ENCODE results near the gene IKZF1.

The IKZF1 gene

DNA sequence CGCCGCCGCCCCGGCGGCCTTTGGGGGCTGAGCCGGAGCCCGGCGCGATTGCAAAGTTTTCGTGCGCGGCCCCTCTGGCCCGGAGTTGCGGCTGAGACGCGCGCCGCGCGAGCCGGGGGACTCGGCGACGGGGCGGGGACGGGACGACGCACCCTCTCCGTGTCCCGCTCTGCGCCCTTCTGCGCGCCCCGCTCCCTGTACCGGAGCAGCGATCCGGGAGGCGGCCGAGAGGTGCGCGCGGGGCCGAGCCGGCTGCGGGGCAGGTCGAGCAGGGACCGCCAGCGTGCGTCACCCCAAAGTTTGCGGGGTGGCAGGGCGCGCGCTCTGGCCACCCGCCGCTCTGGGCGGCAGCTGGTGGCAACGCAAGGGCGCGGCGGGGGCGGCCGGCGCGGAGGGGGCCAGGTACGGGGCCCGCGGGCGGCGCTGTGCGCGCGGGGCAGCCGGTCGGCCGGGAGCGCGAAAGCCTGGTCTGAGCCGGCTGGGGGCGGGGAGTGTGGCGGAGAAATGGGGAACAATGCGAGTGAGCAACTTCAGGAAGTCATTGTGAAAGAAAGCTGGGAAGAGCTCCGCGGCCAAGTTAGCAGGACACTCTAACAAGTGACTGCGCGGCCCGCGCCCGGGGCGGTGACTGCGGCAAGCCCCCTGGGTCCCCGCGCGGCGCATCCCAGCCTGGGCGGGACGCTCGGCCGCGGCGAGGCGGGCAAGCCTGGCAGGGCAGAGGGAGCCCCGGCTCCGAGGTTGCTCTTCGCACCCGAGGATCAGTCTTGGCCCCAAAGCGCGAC lies at the start of gene IKZF1:
Gene IKZF1 (plus strand): TSS at position 588 of the 782 bp plus-strand sequence. CDS start 14,346 bp downstream, outside the sequence.
- Histone ChIP-seq H3K27ac (ENCODE audit: low read depth, low read length) (no peak within 1 kb of the TSS), H3K9ac (ENCODE audit: low read length) (no peak within 1 kb of the TSS), H3K4me3 (ENCODE audit: low read length) (peak within 1 kb of the TSS; percentile 54), H3K27me3 (ENCODE audit: control insufficient read depth, insufficient read depth, low read length) (peaks cover 8% of the 10 kb centered on the region), H3K4me1 (ENCODE audit: control insufficient read depth, insufficient read depth, low read length) (no peaks in the 10 kb centered on the region), H3K36me3 (ENCODE audit: control insufficient read depth, insufficient read depth, low read length) (no peaks in the 10 kb centered on the region)

DNA sequence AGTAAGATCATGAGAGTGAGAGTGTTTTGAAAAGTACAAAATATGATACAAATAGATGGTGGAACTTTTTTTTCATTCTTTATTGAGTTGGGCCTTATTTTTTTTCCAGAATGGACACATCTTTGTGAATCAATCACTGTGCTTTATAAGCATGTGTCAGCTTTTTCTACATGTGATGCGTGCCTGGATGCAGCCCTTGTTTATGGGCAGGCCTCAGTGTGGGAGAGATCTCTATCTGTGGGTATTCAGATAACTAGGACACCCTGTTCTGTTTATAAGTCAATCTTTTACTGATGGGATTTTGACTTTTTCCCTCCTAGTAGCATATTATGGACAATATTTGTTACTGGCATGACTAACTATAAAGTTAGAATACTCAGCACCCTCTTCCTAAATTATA lies 42.9 kb upstream of the IKZF1 start:
- H3K27ac ChIP-seq (ENCODE audit: low read depth, low read length): no peak overlapping the region
- no peak overlapping the region for H3K9ac ChIP-seq (ENCODE audit: low read length)
- H3K4me1 ChIP-seq (ENCODE audit: control insufficient read depth, insufficient read depth, low read length): no peaks in the 10 kb centered on the region
- no peaks in the 10 kb centered on the region for H3K27me3 ChIP-seq (ENCODE audit: control insufficient read depth, insufficient read depth, low read length)
- no peaks in the 10 kb centered on the region for H3K36me3 ChIP-seq (ENCODE audit: control insufficient read depth, insufficient read depth, low read length)
- H3K4me3 ChIP-seq (ENCODE audit: low read length): no peak overlapping the region

DNA sequence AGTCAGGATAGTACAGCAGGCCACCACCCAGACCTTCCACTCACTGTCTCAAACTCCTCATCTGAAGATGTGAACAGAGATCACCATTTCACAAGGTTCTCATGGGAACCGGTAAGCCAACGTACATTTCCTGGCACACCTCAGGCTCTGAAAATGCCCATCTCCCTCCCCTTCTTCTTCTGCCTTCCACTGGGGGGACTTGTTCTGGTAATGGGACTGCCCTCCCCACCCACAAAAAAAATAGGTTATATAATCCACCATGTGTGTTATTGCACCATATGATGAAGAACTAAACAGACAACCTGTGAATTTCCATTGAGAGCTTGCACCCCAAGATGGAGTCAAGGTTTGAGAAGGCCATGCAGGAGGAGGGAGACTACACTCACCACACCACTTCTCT lies 42.1 kb upstream of the IKZF1 start:
- Histone ChIP-seq H3K9ac (ENCODE audit: low read length) (no peak overlapping the region), H3K27me3 (ENCODE audit: control insufficient read depth, insufficient read depth, low read length) (no peaks in the 10 kb centered on the region), H3K4me3 (ENCODE audit: low read length) (no peak overlapping the region), H3K4me1 (ENCODE audit: control insufficient read depth, insufficient read depth, low read length) (no peaks in the 10 kb centered on the region), H3K36me3 (ENCODE audit: control insufficient read depth, insufficient read depth, low read length) (no peaks in the 10 kb centered on the region), H3K27ac (ENCODE audit: low read depth, low read length) (no peak overlapping the region)

DNA sequence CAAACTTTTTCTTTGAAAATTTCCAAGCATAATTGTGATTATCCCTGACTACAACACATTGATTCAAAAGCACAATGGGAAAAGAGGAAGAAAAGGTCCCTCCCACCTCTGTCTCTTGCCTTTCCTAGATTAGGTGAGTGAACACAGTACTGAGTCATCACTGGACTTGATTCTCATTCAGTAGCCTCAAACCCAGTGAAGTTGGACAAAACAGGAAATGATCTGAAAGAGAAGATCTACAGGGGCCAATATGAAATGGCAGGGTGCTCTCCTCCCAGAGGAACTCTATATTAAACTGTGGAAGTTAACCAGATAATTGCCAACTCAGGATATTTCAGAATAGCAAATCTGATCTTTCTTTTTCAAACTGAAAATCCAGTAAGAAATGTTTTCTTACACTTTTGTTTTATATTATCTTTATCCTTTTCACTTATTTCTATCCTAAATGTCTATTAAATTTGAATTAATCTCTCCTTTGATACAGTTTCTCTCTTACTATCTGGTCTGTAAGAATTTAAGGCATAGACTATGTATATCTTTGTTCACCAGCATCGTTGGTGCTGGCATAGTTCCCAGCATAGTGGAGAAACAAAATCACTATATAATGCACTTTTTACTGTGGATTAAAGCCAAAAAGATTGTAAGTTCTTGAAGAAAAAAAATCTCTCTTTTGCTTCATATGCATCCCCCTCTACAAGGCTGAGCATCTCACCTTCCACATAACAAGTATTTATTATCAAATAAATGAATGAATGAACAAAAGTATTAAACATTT lies 41.4 kb upstream of the IKZF1 start:
- no peaks in the 10 kb centered on the region for H3K27me3 ChIP-seq (ENCODE audit: control insufficient read depth, insufficient read depth, low read length)
- H3K4me1 ChIP-seq (ENCODE audit: control insufficient read depth, insufficient read depth, low read length): no peaks in the 10 kb centered on the region
- no peak overlapping the region for H3K27ac ChIP-seq (ENCODE audit: low read depth, low read length)
- no peaks in the 10 kb centered on the region for H3K36me3 ChIP-seq (ENCODE audit: control insufficient read depth, insufficient read depth, low read length)
- H3K4me3 ChIP-seq (ENCODE audit: low read length): no peak overlapping the region
- no peak overlapping the region for H3K9ac ChIP-seq (ENCODE audit: low read length)

DNA sequence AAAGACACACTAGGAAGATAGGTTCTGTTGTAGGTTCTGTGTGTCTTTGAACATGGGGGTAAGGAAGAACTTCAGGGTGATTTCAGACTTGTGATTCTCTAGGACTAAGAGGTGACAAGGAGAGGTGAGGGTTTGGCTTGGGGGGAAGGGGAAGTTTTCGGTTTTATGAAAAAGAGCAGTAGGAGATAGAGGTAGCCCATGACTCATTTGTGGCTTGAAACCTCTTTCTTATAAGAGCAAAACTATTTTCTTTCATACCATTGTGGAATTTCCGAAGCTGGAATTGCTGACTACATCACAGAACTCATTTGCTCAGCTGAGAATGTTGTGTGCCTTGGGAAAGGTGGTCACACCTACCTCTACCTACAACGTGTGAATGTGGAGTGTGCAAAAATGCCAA lies 39.6 kb upstream of the IKZF1 start:
- no peak overlapping the region for H3K27ac ChIP-seq (ENCODE audit: low read depth, low read length)
- no peaks in the 10 kb centered on the region for H3K4me1 ChIP-seq (ENCODE audit: control insufficient read depth, insufficient read depth, low read length)
- no peaks in the 10 kb centered on the region for H3K36me3 ChIP-seq (ENCODE audit: control insufficient read depth, insufficient read depth, low read length)

DNA sequence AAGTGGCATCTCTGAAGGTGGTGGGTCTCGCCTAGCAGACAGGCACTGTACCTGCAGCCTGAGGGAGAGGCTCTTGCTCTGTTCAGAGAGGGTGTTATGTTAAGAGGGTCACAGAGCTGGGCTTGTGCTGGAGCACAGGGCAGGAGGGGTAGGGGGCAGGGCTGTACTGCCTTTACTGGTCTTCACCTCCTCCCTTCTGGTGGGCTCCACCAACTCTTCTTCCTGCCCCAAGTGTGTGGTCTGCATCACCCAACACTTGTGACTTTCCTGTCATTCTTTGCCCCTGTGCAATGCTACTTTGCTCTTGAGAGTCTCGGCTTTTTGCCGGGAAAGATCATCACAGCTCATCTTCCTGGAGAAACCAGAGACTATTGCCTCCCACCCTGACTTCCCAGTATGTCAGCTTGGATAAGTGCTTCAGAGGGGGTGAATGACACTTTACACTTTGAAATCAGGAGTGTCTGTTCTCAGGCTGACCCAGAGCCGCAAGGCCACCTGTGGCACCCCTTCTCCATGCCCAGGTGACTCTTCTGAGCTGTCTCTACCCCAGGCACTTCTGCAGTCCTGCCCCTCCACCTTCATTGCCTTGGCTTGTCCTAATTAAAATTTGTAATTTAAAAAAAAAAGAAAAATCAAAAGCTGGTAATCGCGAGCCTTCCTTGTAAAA lies 38.4 kb upstream of the IKZF1 start:
- H3K4me1 ChIP-seq (ENCODE audit: control insufficient read depth, insufficient read depth, low read length): no peaks in the 10 kb centered on the region
- H3K27me3 ChIP-seq (ENCODE audit: control insufficient read depth, insufficient read depth, low read length): no peaks in the 10 kb centered on the region
- H3K27ac ChIP-seq (ENCODE audit: low read depth, low read length): no peak overlapping the region
- no peaks in the 10 kb centered on the region for H3K36me3 ChIP-seq (ENCODE audit: control insufficient read depth, insufficient read depth, low read length)
- no peak overlapping the region for H3K4me3 ChIP-seq (ENCODE audit: low read length)
- no peak overlapping the region for H3K9ac ChIP-seq (ENCODE audit: low read length)

More for the DNA sequence above, 39.6 kb upstream of the IKZF1 start:
- H3K4me3 ChIP-seq (ENCODE audit: low read length): no peak overlapping the region
- H3K27me3 ChIP-seq (ENCODE audit: control insufficient read depth, insufficient read depth, low read length): no peaks in the 10 kb centered on the region
- no peak overlapping the region for H3K9ac ChIP-seq (ENCODE audit: low read length)

DNA sequence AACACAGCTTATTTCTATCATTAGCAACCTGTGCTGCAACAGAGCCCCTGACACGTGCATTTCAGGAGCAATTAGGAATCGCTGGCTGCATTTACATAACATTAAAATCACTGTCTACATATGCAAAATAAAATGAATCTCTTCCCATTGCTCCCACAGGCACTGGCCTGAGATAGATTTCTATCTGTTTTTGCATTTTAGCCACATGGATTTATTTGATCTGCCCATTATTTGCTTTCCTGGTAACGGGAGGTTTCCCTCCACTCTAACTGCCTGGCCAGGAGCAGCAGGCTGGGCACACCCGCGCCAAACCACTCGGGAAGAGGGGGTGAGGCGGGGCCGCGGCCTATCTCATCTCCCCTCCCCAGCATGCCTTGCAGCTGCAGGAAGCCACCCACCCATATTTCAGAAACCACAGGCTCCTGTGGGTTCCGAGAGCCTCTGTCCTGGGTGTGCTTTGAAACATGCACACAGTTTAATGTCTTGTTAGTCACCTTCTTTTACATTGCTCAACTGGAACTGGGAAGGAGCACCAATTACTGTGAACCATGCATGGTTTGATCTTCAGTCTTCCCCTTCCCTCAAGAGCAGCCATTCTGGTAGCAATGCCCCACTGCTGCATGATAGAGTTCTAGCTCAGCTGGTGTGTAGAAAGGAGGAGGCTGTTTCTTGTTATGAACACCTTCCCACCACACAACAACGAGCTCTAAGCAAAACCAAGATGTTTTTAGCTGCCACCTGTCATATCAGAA lies 37.7 kb upstream of the IKZF1 start:
- Histone ChIP-seq H3K27me3 (ENCODE audit: control insufficient read depth, insufficient read depth, low read length) (no peaks in the 10 kb centered on the region), H3K36me3 (ENCODE audit: control insufficient read depth, insufficient read depth, low read length) (no peaks in the 10 kb centered on the region), H3K27ac (ENCODE audit: low read depth, low read length) (no peak overlapping the region), H3K9ac (ENCODE audit: low read length) (no peak overlapping the region), H3K4me3 (ENCODE audit: low read length) (no peak overlapping the region), H3K4me1 (ENCODE audit: control insufficient read depth, insufficient read depth, low read length) (no peaks in the 10 kb centered on the region)

DNA sequence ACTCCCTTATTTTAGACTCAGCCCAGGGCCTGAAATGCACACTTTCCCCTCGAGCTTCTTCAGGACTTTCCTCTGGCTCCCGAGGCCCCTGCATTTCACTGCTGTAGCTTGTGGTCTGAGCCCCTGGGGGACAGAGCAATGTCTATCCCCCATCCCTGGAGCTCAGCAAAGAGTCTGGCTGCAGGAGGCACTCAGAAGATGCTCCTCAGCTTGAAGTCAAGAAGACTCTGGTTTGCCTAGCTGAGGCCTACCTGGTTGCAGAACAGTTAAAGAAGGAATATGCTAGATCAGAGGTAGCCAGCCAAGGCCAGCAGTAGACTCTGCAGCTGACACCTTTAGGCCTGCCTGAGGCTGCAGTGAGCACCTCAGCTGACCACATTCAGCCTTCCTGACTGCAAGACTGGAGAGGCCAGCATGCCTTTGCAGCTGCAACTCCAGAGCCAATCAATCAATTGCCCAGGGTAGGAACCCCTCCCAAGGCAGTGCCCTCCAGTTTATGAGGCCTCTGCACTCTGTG lies 36.9 kb upstream of the IKZF1 start:
- no peak overlapping the region for H3K27ac ChIP-seq (ENCODE audit: low read depth, low read length)
- H3K4me1 ChIP-seq (ENCODE audit: control insufficient read depth, insufficient read depth, low read length): no peaks in the 10 kb centered on the region
- no peaks in the 10 kb centered on the region for H3K27me3 ChIP-seq (ENCODE audit: control insufficient read depth, insufficient read depth, low read length)
- no peak overlapping the region for H3K9ac ChIP-seq (ENCODE audit: low read length)
- H3K36me3 ChIP-seq (ENCODE audit: control insufficient read depth, insufficient read depth, low read length): no peaks in the 10 kb centered on the region
- no peak overlapping the region for H3K4me3 ChIP-seq (ENCODE audit: low read length)

DNA sequence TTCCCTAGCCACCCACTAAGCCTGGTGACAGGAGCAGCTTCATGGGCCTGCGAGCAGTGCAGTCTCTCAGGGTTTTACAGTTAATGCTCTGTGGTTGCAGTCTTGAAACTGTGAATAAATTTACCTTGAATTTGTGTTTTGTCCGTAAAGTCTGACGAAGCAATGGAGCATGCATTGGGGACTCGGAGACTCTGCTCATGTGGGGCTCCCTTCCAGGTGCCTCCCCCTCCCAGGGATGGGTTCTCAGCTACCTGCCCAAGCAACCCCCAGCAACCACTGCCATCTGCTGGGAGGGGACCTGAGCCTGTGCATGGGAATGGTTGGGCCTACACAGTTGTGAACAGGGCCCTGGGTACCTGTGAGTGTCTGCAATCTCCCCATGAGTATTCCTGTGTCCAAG lies 36.3 kb upstream of the IKZF1 start:
- H3K27ac ChIP-seq (ENCODE audit: low read depth, low read length): no peak overlapping the region
- H3K9ac ChIP-seq (ENCODE audit: low read length): no peak overlapping the region
- no peak overlapping the region for H3K4me3 ChIP-seq (ENCODE audit: low read length)

DNA sequence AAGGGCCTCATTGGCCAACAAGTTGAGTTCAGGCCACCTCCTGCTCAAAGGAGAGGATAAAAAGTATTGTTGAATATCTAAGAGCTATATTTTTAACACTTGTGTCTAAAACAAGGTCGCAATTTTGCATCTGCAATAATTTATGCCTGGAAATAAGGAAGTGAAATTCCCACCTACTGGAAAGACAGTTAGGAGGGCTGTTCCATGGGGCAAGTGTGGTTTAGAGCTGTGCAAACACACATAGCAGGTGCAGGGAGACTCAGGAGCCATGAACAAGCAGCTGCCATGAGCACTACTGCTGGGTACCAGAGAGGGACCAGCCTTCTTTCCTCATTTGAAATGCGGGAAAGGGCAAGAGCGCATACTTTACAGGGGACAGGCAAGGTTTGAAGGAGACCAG lies 35.5 kb upstream of the IKZF1 start:
- Histone ChIP-seq H3K27me3 (ENCODE audit: control insufficient read depth, insufficient read depth, low read length) (no peaks in the 10 kb centered on the region), H3K27ac (ENCODE audit: low read depth, low read length) (no peak overlapping the region), H3K9ac (ENCODE audit: low read length) (no peak overlapping the region), H3K4me1 (ENCODE audit: control insufficient read depth, insufficient read depth, low read length) (no peaks in the 10 kb centered on the region), H3K4me3 (ENCODE audit: low read length) (no peak overlapping the region), H3K36me3 (ENCODE audit: control insufficient read depth, insufficient read depth, low read length) (no peaks in the 10 kb centered on the region)

More for the DNA sequence above, 36.3 kb upstream of the IKZF1 start:
- H3K4me1 ChIP-seq (ENCODE audit: control insufficient read depth, insufficient read depth, low read length): no peaks in the 10 kb centered on the region
- H3K36me3 ChIP-seq (ENCODE audit: control insufficient read depth, insufficient read depth, low read length): no peaks in the 10 kb centered on the region
- H3K27me3 ChIP-seq (ENCODE audit: control insufficient read depth, insufficient read depth, low read length): no peaks in the 10 kb centered on the region

DNA sequence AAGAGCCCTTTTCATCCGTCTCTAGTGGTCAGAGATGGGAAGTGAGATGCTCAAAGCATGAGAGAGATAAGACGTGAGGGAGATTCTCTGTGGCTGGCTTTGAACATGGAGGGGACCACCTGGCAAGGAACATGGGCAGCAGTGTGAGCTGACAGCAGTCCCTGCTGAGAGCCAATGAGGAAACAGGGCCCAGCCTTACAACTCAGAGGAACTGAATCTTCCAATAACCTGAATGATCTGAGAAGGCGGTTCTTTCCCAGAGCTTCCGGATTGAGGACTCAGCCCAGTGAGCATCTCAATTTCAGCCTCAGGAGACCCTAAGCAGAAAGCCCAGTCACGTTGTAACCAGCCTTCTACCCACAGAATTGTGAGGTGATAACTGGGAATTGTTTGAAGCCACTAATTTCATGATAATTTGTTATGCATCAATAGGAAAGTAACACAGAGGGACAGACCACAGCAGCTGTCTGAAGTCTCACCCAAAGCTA lies 33.9 kb upstream of the IKZF1 start:
- H3K9ac ChIP-seq (ENCODE audit: low read length): no peak overlapping the region
- no peaks in the 10 kb centered on the region for H3K36me3 ChIP-seq (ENCODE audit: control insufficient read depth, insufficient read depth, low read length)
- H3K27ac ChIP-seq (ENCODE audit: low read depth, low read length): no peak overlapping the region
- no peaks in the 10 kb centered on the region for H3K4me1 ChIP-seq (ENCODE audit: control insufficient read depth, insufficient read depth, low read length)
- H3K4me3 ChIP-seq (ENCODE audit: low read length): no peak overlapping the region
- no peaks in the 10 kb centered on the region for H3K27me3 ChIP-seq (ENCODE audit: control insufficient read depth, insufficient read depth, low read length)

DNA sequence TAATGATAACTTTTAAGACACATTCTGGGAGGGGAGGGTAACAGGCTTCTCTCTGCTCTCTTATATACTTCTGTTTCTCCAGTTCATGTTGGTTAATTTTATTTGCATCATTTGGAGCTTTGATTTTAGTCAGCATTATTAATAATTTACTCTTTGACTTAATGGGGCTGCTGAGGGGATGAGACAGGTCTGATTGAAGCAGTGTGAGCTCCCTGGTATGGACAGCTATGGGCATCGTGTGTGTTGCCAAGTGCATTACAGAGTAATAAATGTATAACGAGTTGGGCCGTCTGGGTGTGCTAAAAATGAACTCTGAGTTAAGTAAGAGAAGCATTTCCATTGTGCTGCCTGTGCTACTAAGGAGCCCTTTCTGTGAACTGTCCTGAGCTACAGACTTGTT lies 31.7 kb upstream of the IKZF1 start:
- Histone ChIP-seq H3K36me3 (ENCODE audit: control insufficient read depth, insufficient read depth, low read length) (no peaks in the 10 kb centered on the region), H3K9ac (ENCODE audit: low read length) (no peak overlapping the region), H3K27me3 (ENCODE audit: control insufficient read depth, insufficient read depth, low read length) (no peaks in the 10 kb centered on the region), H3K27ac (ENCODE audit: low read depth, low read length) (no peak overlapping the region), H3K4me1 (ENCODE audit: control insufficient read depth, insufficient read depth, low read length) (no peaks in the 10 kb centered on the region), H3K4me3 (ENCODE audit: low read length) (no peak overlapping the region)

All from rectal smooth muscle tissue (tissue), 1 donor.